Neural progenitor cell (in vitro differentiated cells): ENCODE measurements around the gene TAF10.

ENCODE experiments used
- EZH2 ChIP-seq: fragments of 200-600 bp; sonication (generic); IDR thresholded peaks from 2 replicates; pipeline ENCODE4 v1.6.1; 2017; ENCODE audit warnings: antibody characterized with exemption, mild to moderate bottlenecking, moderate library complexity
- TF ChIP-seq, protein P1 (sequence below): fragments of 200-600 bp; sonication (generic); IDR thresholded peaks from 2 replicates; pipeline ENCODE4 v1.5.1; 2017; ENCODE audit warnings: antibody characterized with exemption, mild to moderate bottlenecking

DNA sequence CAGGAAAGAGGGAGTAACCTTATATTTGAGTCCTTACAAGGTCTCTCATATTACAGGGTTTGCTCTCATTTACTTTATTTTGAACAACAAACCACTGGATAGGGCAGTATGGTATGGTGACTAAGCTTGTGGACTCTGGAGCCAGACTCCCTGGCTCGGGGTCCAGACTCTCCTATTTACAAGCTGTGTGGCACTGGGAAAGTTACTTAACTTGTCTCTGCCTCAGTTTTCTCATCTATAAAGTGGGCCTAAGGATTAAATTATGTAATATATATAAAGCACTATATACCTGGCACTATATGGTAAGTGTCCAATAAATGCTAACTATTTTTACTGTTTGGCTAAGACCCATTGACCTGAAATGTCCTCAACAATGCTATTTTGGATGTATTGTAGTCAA lies 45.3 kb upstream of the TAF10 start:
- TF ChIP-seq, protein P1, sequence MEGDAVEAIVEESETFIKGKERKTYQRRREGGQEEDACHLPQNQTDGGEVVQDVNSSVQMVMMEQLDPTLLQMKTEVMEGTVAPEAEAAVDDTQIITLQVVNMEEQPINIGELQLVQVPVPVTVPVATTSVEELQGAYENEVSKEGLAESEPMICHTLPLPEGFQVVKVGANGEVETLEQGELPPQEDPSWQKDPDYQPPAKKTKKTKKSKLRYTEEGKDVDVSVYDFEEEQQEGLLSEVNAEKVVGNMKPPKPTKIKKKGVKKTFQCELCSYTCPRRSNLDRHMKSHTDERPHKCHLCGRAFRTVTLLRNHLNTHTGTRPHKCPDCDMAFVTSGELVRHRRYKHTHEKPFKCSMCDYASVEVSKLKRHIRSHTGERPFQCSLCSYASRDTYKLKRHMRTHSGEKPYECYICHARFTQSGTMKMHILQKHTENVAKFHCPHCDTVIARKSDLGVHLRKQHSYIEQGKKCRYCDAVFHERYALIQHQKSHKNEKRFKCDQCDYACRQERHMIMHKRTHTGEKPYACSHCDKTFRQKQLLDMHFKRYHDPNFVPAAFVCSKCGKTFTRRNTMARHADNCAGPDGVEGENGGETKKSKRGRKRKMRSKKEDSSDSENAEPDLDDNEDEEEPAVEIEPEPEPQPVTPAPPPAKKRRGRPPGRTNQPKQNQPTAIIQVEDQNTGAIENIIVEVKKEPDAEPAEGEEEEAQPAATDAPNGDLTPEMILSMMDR, result no peak
- no peak for TF ChIP-seq EZH2
